Heart left ventricle (tissue), 13 donors: ENCODE data around the gene PIGZ.

Experiments
- POLR2A ChIP-seq, 2 donors: fragments of 450-650 bp; IDR thresholded peaks; one replicate each; pipeline ENCODE4 v1.6.1; 2017; ENCODE audit warnings: antibody characterized with exemption in 2 of 2, mild to moderate bottlenecking in 2 of 2, moderate library complexity in 2 of 2
- TF ChIP-seq, protein P1 (sequence below), 12 donors: fragments of 200-600 bp; sonication (generic) in 4 of 12; IDR thresholded peaks; one replicate each; pipeline versions ENCODE4 v1.5.0 to v1.8.0; 2018 to 2022; ENCODE audit warnings: antibody characterized with exemption in 12 of 12, mild to moderate bottlenecking in 5 of 12
- donor health status: ischemic (EF 13 %, LVEDD 7.1; RV severe dilation, severe dysfunction).
- donor health status: DM: no; HTN: yes; CAD: no.
- donor health status: DM: no; HTN: no; CAD: no.
- donor health status: ischemic (EF 25% LVEDD 6.9; RV normal size, moderate dysfunction).
- donor health status: ischemic (EF 25% LVEDD 5.7; RV mildly dilated, moderate dysfunction).
- donor health status: ischemic (EF 35%, LVEDD 5.7; RV mildly dilated, moderate dysfunction).
- donor health status: nonischemic (EF 11% LVEDD 7.7; RV severe dilation, severe dysfunction).
- donor health status: DM: yes; HTN: yes; CAD: no.
- donor health status: PGD.
- donor health status: ischemic (EF 29% LVEDD 5.4; RV normal size, mild dysfunction).
- donor health status: nonischemic (EF 23%, LVEDD 6.1; RV moderate dilation, normal function).

DNA sequence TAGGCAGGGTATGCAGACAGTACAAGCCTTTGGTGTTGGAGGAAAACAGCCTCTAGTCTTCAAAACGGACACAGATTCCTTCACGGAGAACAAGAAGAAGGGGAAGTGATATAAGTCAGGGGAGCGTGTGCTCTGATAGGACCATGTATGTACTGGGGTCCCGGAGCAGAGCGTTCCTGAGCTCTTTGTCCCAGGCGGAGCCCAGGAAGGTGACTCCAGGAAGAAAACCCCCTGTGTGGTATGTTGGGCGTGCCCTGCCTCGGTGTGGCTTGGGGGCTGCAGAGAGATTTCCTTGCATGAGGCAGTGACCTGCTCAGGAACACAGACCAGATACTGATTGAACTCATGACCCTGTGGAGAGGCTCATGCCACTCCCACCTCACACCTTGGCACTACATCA, 39.3 kb upstream of the PIGZ start:
- TF ChIP-seq, protein P1, sequence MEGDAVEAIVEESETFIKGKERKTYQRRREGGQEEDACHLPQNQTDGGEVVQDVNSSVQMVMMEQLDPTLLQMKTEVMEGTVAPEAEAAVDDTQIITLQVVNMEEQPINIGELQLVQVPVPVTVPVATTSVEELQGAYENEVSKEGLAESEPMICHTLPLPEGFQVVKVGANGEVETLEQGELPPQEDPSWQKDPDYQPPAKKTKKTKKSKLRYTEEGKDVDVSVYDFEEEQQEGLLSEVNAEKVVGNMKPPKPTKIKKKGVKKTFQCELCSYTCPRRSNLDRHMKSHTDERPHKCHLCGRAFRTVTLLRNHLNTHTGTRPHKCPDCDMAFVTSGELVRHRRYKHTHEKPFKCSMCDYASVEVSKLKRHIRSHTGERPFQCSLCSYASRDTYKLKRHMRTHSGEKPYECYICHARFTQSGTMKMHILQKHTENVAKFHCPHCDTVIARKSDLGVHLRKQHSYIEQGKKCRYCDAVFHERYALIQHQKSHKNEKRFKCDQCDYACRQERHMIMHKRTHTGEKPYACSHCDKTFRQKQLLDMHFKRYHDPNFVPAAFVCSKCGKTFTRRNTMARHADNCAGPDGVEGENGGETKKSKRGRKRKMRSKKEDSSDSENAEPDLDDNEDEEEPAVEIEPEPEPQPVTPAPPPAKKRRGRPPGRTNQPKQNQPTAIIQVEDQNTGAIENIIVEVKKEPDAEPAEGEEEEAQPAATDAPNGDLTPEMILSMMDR (IDR thresholded peaks at IDR 0.05): no peak
- no peak for TF ChIP-seq POLR2A (IDR thresholded peaks at IDR 0.05)
